Panc1 (cell line): ENCODE measurements around the gene PHACTR2. TPM values are rescaled to one million over a fixed set of nuclear protein-coding genes. Genes with fewer than 3 reads are reported as not detected.

ENCODE experiments used
- ATAC-seq: fragments of 200-7000 bp; cut with Tn5 transposase; 2 replicates; pipeline ENCODE4 v1.9.1; 2020; ENCODE audit warnings: mild to moderate bottlenecking, moderate library complexity
- BruUV-seq: library from RNA; stranded (reverse); fragments of 400-500 nt; replicated peaks from 2 replicates; lab custom pipeline; 2021; lab: Mats Ljungman, UMichigan
- CTCF ChIA-PET: fragments of 300-600 bp; sonication (Branson Sonifier 250); formaldehyde crosslinking; loops from one replicate; lab custom pipeline; 2022; ENCODE audit warnings: antibody characterized with exemption; lab: Charles Lee
- POLR2A ChIA-PET: fragments of 300-600 bp; sonication (Branson Sonifier 250); formaldehyde crosslinking; loops from one replicate; lab custom pipeline; 2022; ENCODE audit warnings: antibody characterized with exemption; lab: Charles Lee
- DNase-seq: peaks from one replicate; pipeline ENCODE4 v3.0.0-alpha.2; 2010; ENCODE audit warnings: low read depth, low spot score
- H3K27ac ChIP-seq: 2 replicates; pipeline ENCODE4 v1.5.1; 2011; ENCODE audit warnings: mild to moderate bottlenecking, low read length, inconsistent platforms
- H3K27me3 ChIP-seq: fragments of 200-500 bp; sonication (Bioruptor generic); 2 replicates; pipeline ENCODE4 v1.6.0; 2014; ENCODE audit warnings: low read length, inconsistent platforms; ENCODE audit not compliant: control insufficient read depth, insufficient read depth
- H3K36me3 ChIP-seq: fragments of 200-500 bp; sonication (Bioruptor generic); 2 replicates; pipeline ENCODE4 v1.5.1; 2014; ENCODE audit warnings: inconsistent platforms, mild to moderate bottlenecking, low read length, moderate library complexity; ENCODE audit not compliant: control insufficient read depth, insufficient read depth
- H3K4me1 ChIP-seq: 2 replicates; pipeline ENCODE4 v1.5.1; 2011; ENCODE audit warnings: inconsistent platforms, mild to moderate bottlenecking, low read length, moderate library complexity; ENCODE audit not compliant: control insufficient read depth, insufficient read depth
- H3K4me3 ChIP-seq, 2 experiments: 2 replicates each; pipeline ENCODE4 v1.5.1; 2011 to 2012; ENCODE audit warnings: low read depth in 2 of 2, low read length in 2 of 2, mild to moderate bottlenecking in 2 of 2, inconsistent platforms in 1 of 2, moderate library complexity in 1 of 2
- H3K9me3 ChIP-seq: fragments of 200-500 bp; sonication (Bioruptor generic); 2 replicates; pipeline ENCODE4 v1.5.1; 2014; ENCODE audit warnings: low read depth, mild to moderate bottlenecking, inconsistent platforms, low read length, moderate library complexity; ENCODE audit not compliant: control insufficient read depth, insufficient read depth
- POLR2AphosphoS5 ChIP-seq: IDR thresholded peaks from 2 replicates; pipeline ENCODE4 v1.6.1; 2012; ENCODE audit warnings: mild to moderate bottlenecking, low read depth, low read length, moderate library complexity
- SIN3A ChIP-seq: IDR thresholded peaks from 2 replicates; pipeline ENCODE4 v1.6.1; 2012; ENCODE audit warnings: low read depth, mild to moderate bottlenecking, low read length, moderate library complexity, borderline replicate concordance; ENCODE audit not compliant: insufficient read depth
- TCF7L2 ChIP-seq: IDR thresholded peaks from 2 replicates; pipeline ENCODE4 v1.6.1; 2011; ENCODE audit warnings: mild to moderate bottlenecking, low read depth, low read length, inconsistent platforms
- in situ Hi-C: cut with HindIII; loops from 2 replicates; pipeline ENCODE4 v1.10.0; 2016; ENCODE audit warnings: low sequenced_read_pairs, low pct_unique_long_range_greater_than_20kb
- intact Hi-C: fragments of 100-400 bp; cut with micrococcal nuclease; formaldehyde crosslinking; loops from one replicate; pipeline ENCODE4 v1.10.0; 2022; ENCODE audit not compliant: unreplicated experiment
- total RNA-seq: library from RNA; stranded (reverse); gene quantifications from one replicate; pipeline ENCODE4 v1.2.1, GENCODE V29; 2021; ENCODE audit not compliant: unreplicated experiment
- TF ChIP-seq, protein P1 (sequence below): fragments of 450-650 bp; IDR thresholded peaks from 2 replicates; pipeline ENCODE4 v1.5.1; 2017; ENCODE audit warnings: mild to moderate bottlenecking
- TF ChIP-seq, protein P2 (sequence below), 2 experiments: IDR thresholded peaks; 2 replicates each; pipeline ENCODE4 v1.6.1; 2011 to 2012; ENCODE audit warnings: low read depth in 2 of 2, control low read depth in 1 of 2, low read length in 1 of 2, mild to moderate bottlenecking in 1 of 2, moderate library complexity in 1 of 2; ENCODE audit not compliant: insufficient read depth in 1 of 2

The PHACTR2 gene
- total RNA-seq, 1 experiment from 2014 or later: 59.9 TPM

DNA sequence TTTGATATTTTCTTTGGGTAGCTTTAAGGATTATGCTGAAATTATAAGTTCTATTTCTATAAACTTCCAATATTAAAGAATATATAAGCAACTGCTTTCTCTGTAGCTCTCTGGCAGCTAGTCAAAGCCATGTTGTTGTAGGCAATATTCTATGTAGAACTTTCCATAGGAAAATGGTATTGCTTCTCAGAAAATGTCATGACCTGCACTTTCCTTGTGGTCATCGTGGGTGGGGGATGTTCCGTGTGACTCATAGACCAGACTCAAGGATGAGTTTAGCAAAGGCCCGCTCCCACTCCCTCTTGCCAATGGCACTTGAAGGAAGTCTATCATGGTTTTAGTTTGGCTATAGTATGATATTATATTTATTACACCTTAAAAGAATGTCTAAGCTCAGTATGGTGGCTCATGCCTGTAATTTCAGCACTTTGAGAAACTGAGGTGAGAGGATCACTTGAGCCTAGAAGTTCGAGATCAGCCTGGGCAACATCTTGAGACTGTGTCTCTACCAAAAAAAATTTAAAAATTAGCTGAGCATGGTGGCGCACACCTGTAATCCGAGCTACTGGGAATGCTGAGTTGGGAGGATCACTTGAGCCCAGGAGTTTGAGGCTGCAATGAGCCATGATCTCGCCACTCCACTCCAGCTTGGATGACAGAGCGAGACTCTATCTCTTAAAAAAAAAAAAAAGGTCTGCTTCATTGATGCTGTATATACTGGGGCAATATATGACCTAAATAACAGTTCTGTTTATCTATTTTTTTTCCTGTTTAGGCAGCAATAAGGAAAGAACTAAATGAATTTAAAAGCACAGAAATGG lies 128.7 kb downstream of the PHACTR2 start:
- in situ Hi-C loops: no loop called here
- BruUV-seq: no TSS peak
- ChIA-PET CTCF (no interaction called here), POLR2A (no interaction called here)
- Histone ChIP-seq H3K36me3 (peaks cover 5% of the 10 kb centered on the region; the same call in 1 of the 2 replicates), H3K4me3 (no peak overlapping the region), H3K9me3 (no peaks in the 10 kb centered on the region), H3K4me1 (no peaks in the 10 kb centered on the region), H3K27ac (no peak overlapping the region), H3K27me3 (no peaks in the 10 kb centered on the region)
- ATAC-seq (no peak), DNase-seq (no peak)
- TF ChIP-seq, protein P1, sequence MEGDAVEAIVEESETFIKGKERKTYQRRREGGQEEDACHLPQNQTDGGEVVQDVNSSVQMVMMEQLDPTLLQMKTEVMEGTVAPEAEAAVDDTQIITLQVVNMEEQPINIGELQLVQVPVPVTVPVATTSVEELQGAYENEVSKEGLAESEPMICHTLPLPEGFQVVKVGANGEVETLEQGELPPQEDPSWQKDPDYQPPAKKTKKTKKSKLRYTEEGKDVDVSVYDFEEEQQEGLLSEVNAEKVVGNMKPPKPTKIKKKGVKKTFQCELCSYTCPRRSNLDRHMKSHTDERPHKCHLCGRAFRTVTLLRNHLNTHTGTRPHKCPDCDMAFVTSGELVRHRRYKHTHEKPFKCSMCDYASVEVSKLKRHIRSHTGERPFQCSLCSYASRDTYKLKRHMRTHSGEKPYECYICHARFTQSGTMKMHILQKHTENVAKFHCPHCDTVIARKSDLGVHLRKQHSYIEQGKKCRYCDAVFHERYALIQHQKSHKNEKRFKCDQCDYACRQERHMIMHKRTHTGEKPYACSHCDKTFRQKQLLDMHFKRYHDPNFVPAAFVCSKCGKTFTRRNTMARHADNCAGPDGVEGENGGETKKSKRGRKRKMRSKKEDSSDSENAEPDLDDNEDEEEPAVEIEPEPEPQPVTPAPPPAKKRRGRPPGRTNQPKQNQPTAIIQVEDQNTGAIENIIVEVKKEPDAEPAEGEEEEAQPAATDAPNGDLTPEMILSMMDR: no peak
- no peak for TF ChIP-seq POLR2AphosphoS5
- no peak for TF ChIP-seq TCF7L2
- TF ChIP-seq, protein P2, sequence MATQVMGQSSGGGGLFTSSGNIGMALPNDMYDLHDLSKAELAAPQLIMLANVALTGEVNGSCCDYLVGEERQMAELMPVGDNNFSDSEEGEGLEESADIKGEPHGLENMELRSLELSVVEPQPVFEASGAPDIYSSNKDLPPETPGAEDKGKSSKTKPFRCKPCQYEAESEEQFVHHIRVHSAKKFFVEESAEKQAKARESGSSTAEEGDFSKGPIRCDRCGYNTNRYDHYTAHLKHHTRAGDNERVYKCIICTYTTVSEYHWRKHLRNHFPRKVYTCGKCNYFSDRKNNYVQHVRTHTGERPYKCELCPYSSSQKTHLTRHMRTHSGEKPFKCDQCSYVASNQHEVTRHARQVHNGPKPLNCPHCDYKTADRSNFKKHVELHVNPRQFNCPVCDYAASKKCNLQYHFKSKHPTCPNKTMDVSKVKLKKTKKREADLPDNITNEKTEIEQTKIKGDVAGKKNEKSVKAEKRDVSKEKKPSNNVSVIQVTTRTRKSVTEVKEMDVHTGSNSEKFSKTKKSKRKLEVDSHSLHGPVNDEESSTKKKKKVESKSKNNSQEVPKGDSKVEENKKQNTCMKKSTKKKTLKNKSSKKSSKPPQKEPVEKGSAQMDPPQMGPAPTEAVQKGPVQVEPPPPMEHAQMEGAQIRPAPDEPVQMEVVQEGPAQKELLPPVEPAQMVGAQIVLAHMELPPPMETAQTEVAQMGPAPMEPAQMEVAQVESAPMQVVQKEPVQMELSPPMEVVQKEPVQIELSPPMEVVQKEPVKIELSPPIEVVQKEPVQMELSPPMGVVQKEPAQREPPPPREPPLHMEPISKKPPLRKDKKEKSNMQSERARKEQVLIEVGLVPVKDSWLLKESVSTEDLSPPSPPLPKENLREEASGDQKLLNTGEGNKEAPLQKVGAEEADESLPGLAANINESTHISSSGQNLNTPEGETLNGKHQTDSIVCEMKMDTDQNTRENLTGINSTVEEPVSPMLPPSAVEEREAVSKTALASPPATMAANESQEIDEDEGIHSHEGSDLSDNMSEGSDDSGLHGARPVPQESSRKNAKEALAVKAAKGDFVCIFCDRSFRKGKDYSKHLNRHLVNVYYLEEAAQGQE (IDR thresholded peaks at IDR 0.05; ENCODE audit: insufficient read depth in 1 of 2, low read depth in 2 of 2, low read length in 1 of 2): no peak
- no peak for TF ChIP-seq SIN3A
- intact Hi-C loops: no loop called here

DNA sequence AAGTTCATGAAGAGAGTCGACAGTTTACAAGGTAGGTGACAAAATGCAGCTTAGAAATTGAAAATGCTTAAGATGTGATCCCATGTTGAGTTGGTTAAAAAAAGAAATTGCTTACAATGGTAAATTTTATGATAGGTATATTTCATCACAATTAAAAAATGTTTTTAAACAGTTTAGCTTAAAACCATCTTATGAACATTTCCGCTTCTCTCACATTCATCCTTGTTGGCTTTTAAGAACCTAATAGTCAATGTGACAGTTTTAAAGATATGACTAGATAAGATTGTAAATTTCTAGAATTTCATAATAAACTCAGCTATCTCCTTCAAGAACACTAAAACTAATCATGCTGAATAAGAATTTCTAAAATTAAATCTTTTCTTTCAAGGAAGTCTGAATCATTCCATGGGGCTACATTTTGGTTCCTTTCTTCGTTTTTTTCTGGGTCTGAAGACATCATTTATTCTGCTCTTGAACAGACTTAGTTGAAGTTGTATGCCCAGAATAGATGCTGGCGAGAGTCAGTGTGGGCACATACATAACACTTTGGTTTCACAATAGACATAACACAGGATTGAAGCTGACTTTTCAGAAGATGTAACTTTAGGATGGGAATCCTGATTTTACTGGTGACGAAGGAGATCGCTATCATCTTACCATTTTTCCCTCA lies 129.5 kb downstream of the PHACTR2 start:
- ATAC-seq (no peak), DNase-seq (no peak)
- ChIA-PET CTCF (no interaction called here), POLR2A (no interaction called here)
- no peaks in the 10 kb centered on the region for H3K9me3 ChIP-seq
- H3K27me3 ChIP-seq: no peaks in the 10 kb centered on the region
- intact Hi-C loops (no loop called here), in situ Hi-C loops (no loop called here)
- H3K4me3 ChIP-seq: no peak overlapping the region
- no peak overlapping the region for H3K27ac ChIP-seq
- BruUV-seq: no TSS peak
- TF ChIP-seq, protein P2 (IDR thresholded peaks at IDR 0.05; ENCODE audit: insufficient read depth in 1 of 2, low read depth in 2 of 2, low read length in 1 of 2): no peak
- no peak for TF ChIP-seq POLR2AphosphoS5
- TF ChIP-seq, protein P1: no peak
- TF ChIP-seq TCF7L2: no peak
- no peak for TF ChIP-seq SIN3A
- H3K4me1 ChIP-seq: no peaks in the 10 kb centered on the region
- peaks cover 5% of the 10 kb centered on the region; the same call in 1 of the 2 replicates for H3K36me3 ChIP-seq
